HG03175 (cell line): Measurements from ENCODE around the gene PLS1.

Experiments used
- ATAC-seq: cut with Tn5 transposase; IDR thresholded peaks from one replicate; pipeline ENCODE4 v1.9.1; 2021; ENCODE audit warnings: mild to moderate bottlenecking, moderate library complexity; ENCODE audit not compliant: unreplicated experiment

Gene PLS1

GRCh38 chr3:142636050-142636449 is 39.9 kb downstream of the PLS1 start:
- no peak for ATAC-seq

- ATAC-seq = no peak
These were observed 40.5 kb downstream of the PLS1 start for GRCh38 chr3:142636664-142637063.

- no peak for ATAC-seq
These were observed 42.1 kb downstream of the PLS1 start for GRCh38 chr3:142638291-142638690.

GRCh38 chr3:142641504-142641903 is 45.3 kb downstream of the PLS1 start:
- ATAC-seq = no peak

- no peak for ATAC-seq
These were observed 46.8 kb downstream of the PLS1 start for GRCh38 chr3:142642956-142643355.

- ATAC-seq = no peak
These were observed 48.3 kb downstream of the PLS1 start for GRCh38 chr3:142644502-142644901.

- no peak for ATAC-seq
These were observed 49.1 kb downstream of the PLS1 start for GRCh38 chr3:142645236-142645793.

- no peak for ATAC-seq
These were observed 50.0 kb downstream of the PLS1 start for GRCh38 chr3:142646020-142646785.

GRCh38 chr3:142647856-142648255 is 51.7 kb downstream of the PLS1 start:
- no peak for ATAC-seq

- ATAC-seq = no peak
These were observed 52.8 kb downstream of the PLS1 start for GRCh38 chr3:142648950-142649349.

- ATAC-seq = no peak
These were observed 54.0 kb downstream of the PLS1 start for GRCh38 chr3:142650001-142650693.

- ATAC-seq = no peak
These were observed 55.5 kb downstream of the PLS1 start for GRCh38 chr3:142651711-142652110.

GRCh38 chr3:142652826-142653292 is 56.7 kb downstream of the PLS1 start:
- ATAC-seq = no peak

- ATAC-seq = no peak
These were observed 60.4 kb downstream of the PLS1 start for GRCh38 chr3:142656575-142656974.

- ATAC-seq = no peak
These were observed 60.8 kb downstream of the PLS1 start for GRCh38 chr3:142657033-142657432.

- no peak for ATAC-seq
These were observed 64.2 kb downstream of the PLS1 start for GRCh38 chr3:142660383-142660782.

- ATAC-seq = no peak
These were observed 64.7 kb downstream of the PLS1 start for GRCh38 chr3:142660893-142661292.

- no peak for ATAC-seq
These were observed 67.7 kb downstream of the PLS1 start for GRCh38 chr3:142663865-142664264.

GRCh38 chr3:142664311-142664710 is 68.1 kb downstream of the PLS1 start:
- no peak for ATAC-seq

- ATAC-seq = no peak
These were observed 68.6 kb downstream of the PLS1 start for GRCh38 chr3:142664819-142665218.

GRCh38 chr3:142670120-142670519 is 73.9 kb downstream of the PLS1 start:
- no peak for ATAC-seq

- no peak for ATAC-seq
These were observed 80.0 kb downstream of the PLS1 start for GRCh38 chr3:142676151-142676550.
